PC-9 (cell line): ENCODE data around the gene UFD1. TPM values are rescaled to one million over a fixed set of nuclear protein-coding genes. Genes with fewer than 3 reads are reported as not detected.
"Not testable (repeated sequence)": the region's sequence is repeated elsewhere in the genome, so short reads cannot be mapped to it uniquely, and the experiment has no call there.

ENCODE experiments used
- BruUV-seq: library from RNA; stranded (reverse); fragments of 400-500 nt; replicated peaks from 2 replicates; lab custom pipeline; 2021; lab: Mats Ljungman, UMichigan
- CTCF ChIA-PET: fragments of 300-600 bp; sonication (Branson Sonifier 250); formaldehyde crosslinking; loops from one replicate; lab custom pipeline; 2022; ENCODE audit warnings: antibody characterized with exemption; lab: Charles Lee
- POLR2A ChIA-PET: fragments of 300-600 bp; sonication (Branson Sonifier 250); formaldehyde crosslinking; loops from one replicate; lab custom pipeline; 2022; ENCODE audit warnings: antibody characterized with exemption; ENCODE audit not compliant: unreplicated experiment; lab: Charles Lee
- DNase-seq, 2 experiments: peaks; one replicate each; pipeline versions ENCODE4 v3.0.0 to v3.0.0-alpha.2; 2015 to 2022; ENCODE audit warnings: mixed read lengths in 1 of 2
- H2AFZ ChIP-seq: fragments of 200-600 bp; sonication (generic); 2 replicates; pipeline ENCODE4 v1.8.1; 2017; ENCODE audit warnings: antibody characterized with exemption
- H3F3A ChIP-seq: fragments of 200-600 bp; sonication (generic); 2 replicates; pipeline ENCODE4 v1.8.1; 2017; ENCODE audit warnings: antibody characterized with exemption, mild to moderate bottlenecking, low read depth; ENCODE audit not compliant: insufficient read depth
- H3K27ac ChIP-seq: fragments of 200-600 bp; sonication (generic); 2 replicates; pipeline ENCODE4 v1.6.1; 2016; ENCODE audit warnings: mixed run types
- H3K27me3 ChIP-seq: fragments of 200-600 bp; sonication (generic); 2 replicates; pipeline ENCODE4 v1.6.1; 2016; ENCODE audit warnings: low read depth, mixed run types; ENCODE audit not compliant: insufficient read depth
- H3K36me3 ChIP-seq: fragments of 200-600 bp; sonication (generic); 2 replicates; pipeline ENCODE4 v1.6.1; 2016; ENCODE audit warnings: low read depth, mixed run types
- H3K4me1 ChIP-seq: fragments of 200-600 bp; sonication (generic); replicated peaks from 2 replicates; pipeline ENCODE4 v1.6.1; 2016; ENCODE audit warnings: mixed run types; ENCODE audit not compliant: insufficient read depth
- H3K4me2 ChIP-seq: fragments of 200-600 bp; sonication (generic); 2 replicates; pipeline ENCODE4 v1.6.1; 2017; ENCODE audit warnings: mixed run types
- H3K4me3 ChIP-seq: fragments of 200-600 bp; sonication (generic); 2 replicates; pipeline ENCODE4 v1.6.1; 2016; ENCODE audit warnings: mixed run types
- H3K79me2 ChIP-seq: fragments of 200-600 bp; sonication (generic); 2 replicates; pipeline ENCODE4 v1.6.1; 2017; ENCODE audit warnings: low read depth, mixed run types
- H3K9me2 ChIP-seq: fragments of 200-600 bp; sonication (generic); 2 replicates; pipeline ENCODE4 v1.8.1; 2017; ENCODE audit warnings: mild to moderate bottlenecking; ENCODE audit not compliant: insufficient read depth
- H3K9me3 ChIP-seq: fragments of 200-600 bp; sonication (generic); 2 replicates; pipeline ENCODE4 v1.8.1; 2016; ENCODE audit warnings: low read depth; ENCODE audit not compliant: insufficient read depth
- H4K20me1 ChIP-seq: fragments of 200-600 bp; sonication (generic); 2 replicates; pipeline ENCODE4 v1.8.1; 2017; ENCODE audit not compliant: insufficient read depth
- CTCF ChIP-seq: fragments of 200-600 bp; sonication (generic); conservative IDR thresholded peaks from 2 replicates; pipeline ENCODE4 v1.6.1; 2017; ENCODE audit warnings: mixed run types, antibody characterized with exemption, mild to moderate bottlenecking, moderate library complexity
- EZH2 ChIP-seq: fragments of 200-600 bp; sonication (generic); IDR thresholded peaks from 2 replicates; pipeline ENCODE4 v1.8.0; 2017; ENCODE audit warnings: antibody characterized with exemption, low read depth
- intact Hi-C: fragments of 100-400 bp; cut with micrococcal nuclease; formaldehyde crosslinking; loops from one replicate; pipeline ENCODE4 v1.10.0; 2022; ENCODE audit not compliant: unreplicated experiment
- total RNA-seq: library from RNA; stranded (reverse); gene quantifications from 2 replicates; pipeline ENCODE4 v1.2.3, GENCODE V29; 2021

Gene UFD1
- total RNA-seq, 1 experiment from 2014 or later, result 66.9 TPM

GRCh38 chr22:19447330-19448075 is 31.5 kb downstream of the UFD1 start, which contains the start of gene C22orf39:
Gene C22orf39 (minus strand): TSS chr22:19447711. CDS start chr22:19447688, 23 bp downstream.
- TF ChIP-seq CTCF (no peak), EZH2 (no peak)
- Histone ChIP-seq H4K20me1 (no peaks in the 10 kb centered on the region), H3K27ac (peak within 1 kb of the TSS; percentile 32; the same call in 1 of the 2 replicates), H3K79me2 (peaks cover 20% of the 10 kb centered on the region), H3K4me1 (peaks cover 5% of the 10 kb centered on the region), H3K4me3 (peak within 1 kb of the TSS; percentile 87), H3K4me2 (peak within 1 kb of the TSS; percentile 87), H3K36me3 (no peaks in the 10 kb centered on the region), H3K27me3 (no peaks in the 10 kb centered on the region), H3F3A (no peaks in the 10 kb centered on the region; the same call in 1 of the 2 replicates), H2AFZ (peak within 1 kb of the TSS; percentile 85), H3K9me2 (no peaks in the 10 kb centered on the region), H3K9me3 (no peaks in the 10 kb centered on the region)
- ChIA-PET CTCF (no interaction called here), POLR2A (interaction anchor here (0.5 to 0.7 kb wide), 4 partner anchors 32 to 267 kb away, joined by 3 read pairs; partner anchors contain the start of genes CDC45 and CLTCL1)
- intact Hi-C loops, result no loop called here
- BruUV-seq, result no TSS peak
- DNase-seq, result peak; percentile 75 to 81

GRCh38 chr22:19446603-19447329 is 32.2 kb downstream of the UFD1 start:
- Histone ChIP-seq H3K27ac (peak overlapping the region; percentile 32; the same call in 1 of the 2 replicates), H3K27me3 (no peaks in the 10 kb centered on the region), H3F3A (no peaks in the 10 kb centered on the region; the same call in 1 of the 2 replicates), H3K9me3 (no peaks in the 10 kb centered on the region), H3K36me3 (no peaks in the 10 kb centered on the region), H4K20me1 (no peaks in the 10 kb centered on the region), H3K4me3 (peak overlapping the region; percentile 87), H3K79me2 (peaks cover 20% of the 10 kb centered on the region), H3K4me1 (peaks cover 5% of the 10 kb centered on the region), H3K4me2 (peak overlapping the region; percentile 87), H3K9me2 (no peaks in the 10 kb centered on the region), H2AFZ (peak overlapping the region; percentile 83)
- TF ChIP-seq EZH2 (no peak), CTCF (no peak)
- ChIA-PET POLR2A (interaction anchor here (0.5 to 0.7 kb wide), 4 partner anchors 33 to 267 kb away, joined by 3 read pairs; partner anchors contain the start of genes CDC45 and CLTCL1), CTCF (no interaction called here)
- TSS peak; percentile 27 for BruUV-seq
- DNase-seq, result no peak
- intact Hi-C loops, result no loop called here

- H3K4me3 ChIP-seq, H3K27me3 ChIP-seq, H4K20me1 ChIP-seq, H3K27ac ChIP-seq, CTCF ChIA-PET, H3F3A ChIP-seq, H3K36me3 ChIP-seq, H3K4me1 ChIP-seq, H3K9me3 ChIP-seq, POLR2A ChIA-PET, BruUV-seq, H2AFZ ChIP-seq, H3K9me2 ChIP-seq, intact Hi-C loops, DNase-seq, H3K4me2 ChIP-seq: not testable (repeated sequence)
- H3K79me2 ChIP-seq, result peaks cover 20% of the 10 kb centered on the region
Measured at GRCh38 chr22:19445279-19445982, 33.6 kb downstream of the UFD1 start.
